ENCODE results near the gene ART4.

ART4 gene

GRCh38 chr12:14843425-14843887 is at the start of gene ART4:
Gene ART4 (minus strand): TSS chr12:14843526. CDS start chr12:14843113, 413 bp downstream.
- no peak for DNase-seq (ENCODE audit: low spot score)

- no peak for DNase-seq (ENCODE audit: low spot score)
These were observed 49.6 kb upstream of the ART4 start for GRCh38 chr12:14892726-14893505.

- DNase-seq (ENCODE audit: low spot score) = no peak
These were observed 47.4 kb upstream of the ART4 start for GRCh38 chr12:14890701-14891100.

- no peak for DNase-seq (ENCODE audit: low spot score)
These were observed 42.9 kb upstream of the ART4 start for GRCh38 chr12:14886271-14886670.

- no peak for DNase-seq (ENCODE audit: low spot score)
These were observed 42.4 kb upstream of the ART4 start, which contains the start of gene MGP for GRCh38 chr12:14885718-14886221. Gene MGP (minus strand): TSS chr12:14885854. CDS start chr12:14885791, 63 bp downstream.

- peak; percentile 51 for DNase-seq (ENCODE audit: low spot score)
These were observed 41.1 kb upstream of the ART4 start for GRCh38 chr12:14884458-14884878.

GRCh38 chr12:14883686-14884085 is 40.4 kb upstream of the ART4 start:
- no peak for DNase-seq (ENCODE audit: low spot score)

- DNase-seq (ENCODE audit: low spot score) = no peak
These were observed 37.6 kb upstream of the ART4 start for GRCh38 chr12:14880890-14881453.

GRCh38 chr12:14879222-14879933 is 36.1 kb upstream of the ART4 start:
- DNase-seq (ENCODE audit: low spot score) = no peak

GRCh38 chr12:14878488-14878887 is 35.2 kb upstream of the ART4 start:
- DNase-seq (ENCODE audit: low spot score) = no peak

GRCh38 chr12:14876833-14877232 is 33.5 kb upstream of the ART4 start:
- DNase-seq (ENCODE audit: low spot score) = no peak

GRCh38 chr12:14874882-14875281 is 31.6 kb upstream of the ART4 start:
- no peak for DNase-seq (ENCODE audit: low spot score)

GRCh38 chr12:14873440-14874185 is 30.3 kb upstream of the ART4 start:
- DNase-seq (ENCODE audit: low spot score) = no peak

GRCh38 chr12:14871886-14872285 is 28.6 kb upstream of the ART4 start:
- no peak for DNase-seq (ENCODE audit: low spot score)

- no peak for DNase-seq (ENCODE audit: low spot score)
These were observed 27.9 kb upstream of the ART4 start for GRCh38 chr12:14871247-14871646.

GRCh38 chr12:14868916-14869506 is 25.7 kb upstream of the ART4 start:
- DNase-seq (ENCODE audit: low spot score) = no peak

GRCh38 chr12:14860490-14860889 is 17.2 kb upstream of the ART4 start:
- DNase-seq (ENCODE audit: low spot score) = no peak

GRCh38 chr12:14858513-14858912 is 15.2 kb upstream of the ART4 start:
- no peak for DNase-seq (ENCODE audit: low spot score)

- DNase-seq (ENCODE audit: low spot score) = no peak
These were observed 11.4 kb upstream of the ART4 start for GRCh38 chr12:14854586-14855183.

GRCh38 chr12:14853961-14854360 is 10.6 kb upstream of the ART4 start:
- no peak for DNase-seq (ENCODE audit: low spot score)

- DNase-seq (ENCODE audit: low spot score) = no peak
These were observed 9.6 kb upstream of the ART4 start for GRCh38 chr12:14852880-14853279.
